Measurements from ENCODE around the gene TBC1D2. TPM values are rescaled to one million over a fixed set of nuclear protein-coding genes. Genes with fewer than 3 reads are reported as not detected.

Gene TBC1D2
- total and polyA plus RNA-seq, 2 experiments from 2014 or later, result 3.7 to 6.8 TPM

DNA sequence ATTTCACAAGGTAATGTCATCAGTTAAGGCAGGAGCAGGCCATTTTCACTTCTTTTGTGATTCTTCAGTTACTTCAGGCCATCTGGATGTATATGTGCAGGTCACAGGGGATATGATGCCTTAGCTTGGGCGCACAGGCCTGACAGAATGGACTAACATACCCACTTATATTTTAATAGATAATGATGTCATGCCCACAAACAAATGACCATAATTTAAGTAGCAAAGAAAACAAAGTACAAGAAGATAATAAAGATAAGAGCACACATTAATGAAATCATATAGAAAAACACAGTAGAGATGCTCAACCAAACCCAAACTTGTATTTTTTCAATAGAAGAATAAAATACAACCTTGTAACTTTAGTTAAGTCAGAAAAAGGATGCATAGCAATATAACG lies 19.7 kb upstream of the TBC1D2 start:
- TF ChIP-seq STAT1 (IDR thresholded peaks at IDR 0.05; ENCODE audit: unreplicated experiment) (no peak), EZH2phosphoT487 (IDR thresholded peaks at IDR 0.05; ENCODE audit: unreplicated experiment) (no peak), ZNF114 (CRISPR knock-in tag; IDR thresholded peaks at IDR 0.05) (no peak), NANOG (IDR thresholded peaks at IDR 0.05; ENCODE audit: borderline replicate concordance) (no peak), ZNF331 (CRISPR knock-in tag; IDR thresholded peaks at IDR 0.05; ENCODE audit: low read depth) (no peak), ETS1 (IDR thresholded peaks at IDR 0.05) (no peak), POLR2AphosphoS5 (IDR thresholded peaks at IDR 0.05; ENCODE audit: low read depth) (no peak), ZNF462 (CRISPR knock-in tag; IDR thresholded peaks at IDR 0.05) (no peak), EZH2 (IDR thresholded peaks at IDR 0.05; ENCODE audit: low read depth, unreplicated experiment) (no peak)
- DNase-seq (ENCODE audit: low spot score), result no peak
- H3F3A ChIP-seq (replicated peaks; ENCODE audit: low read depth), result no peaks in the 10 kb centered on the region
- no peak overlapping the region for H3K4me3 ChIP-seq
- no peaks in the 10 kb centered on the region for H3K9me3 Mint-ChIP-seq
- no peak for ATAC-seq
- no peaks in the 10 kb centered on the region for H3K36me3 Mint-ChIP-seq (ENCODE audit: low read depth)
- H3K27ac Mint-ChIP-seq, result no peak overlapping the region
- H3K9me2 ChIP-seq (ENCODE audit: insufficient read depth), result peaks cover 9% of the 10 kb centered on the region; the same call in 1 of the 2 replicates
- no peak overlapping the region for H3K4me2 ChIP-seq
- H3K4me1 ChIP-seq (ENCODE audit: insufficient read depth), result 0 out of 2 replicates have a peak, but pooled peaks cover 5% of the 10 kb centered on the region
- H3K27me3 ChIP-seq (ENCODE audit: insufficient read depth), result no peaks in the 10 kb centered on the region
- no peaks in the 10 kb centered on the region for H3K36me3 ChIP-seq (ENCODE audit: insufficient read depth)
- no peak overlapping the region for H3K27ac ChIP-seq (ENCODE audit: low read depth)
- H3K4me1 Mint-ChIP-seq, result peaks cover 20% of the 10 kb centered on the region
- H3K79me2 ChIP-seq (replicated peaks; ENCODE audit: insufficient read depth), result no peaks in the 10 kb centered on the region
- H3K4me3 Mint-ChIP-seq, result no peak overlapping the region
- H3K27me3 Mint-ChIP-seq (ENCODE audit: insufficient read depth, low read depth, poor library complexity), result no peaks in the 10 kb centered on the region
- no peaks in the 10 kb centered on the region for H4K20me1 ChIP-seq (replicated peaks; ENCODE audit: insufficient read depth)
- H2AFZ ChIP-seq, result no peak overlapping the region
